GM21526 (cell line): ENCODE measurements around the gene GRID1.

Experiments
- ATAC-seq: cut with Tn5 transposase; IDR thresholded peaks from one replicate; pipeline ENCODE4 v1.9.1; 2021; ENCODE audit warnings: moderate library complexity; ENCODE audit not compliant: unreplicated experiment, low FRiP score

GRID1 gene

GRCh38 chr10:86199041-86199440 is 167.6 kb downstream of the GRID1 start:
- no peak for ATAC-seq

- ATAC-seq = no peak
Measured at GRCh38 chr10:86198271-86198670, 168.3 kb downstream of the GRID1 start.

- ATAC-seq = no peak
Measured at GRCh38 chr10:86197166-86197790, 169.3 kb downstream of the GRID1 start.

- no peak for ATAC-seq
Measured at GRCh38 chr10:86195521-86196157, 171.0 kb downstream of the GRID1 start.

GRCh38 chr10:86194684-86195083 is 171.9 kb downstream of the GRID1 start:
- ATAC-seq = no peak

- no peak for ATAC-seq
Measured at GRCh38 chr10:86193841-86194240, 172.8 kb downstream of the GRID1 start.

GRCh38 chr10:86192691-86193090 is 173.9 kb downstream of the GRID1 start:
- no peak for ATAC-seq

- no peak for ATAC-seq
Measured at GRCh38 chr10:86192147-86192546, 174.4 kb downstream of the GRID1 start.

GRCh38 chr10:86191686-86192085 is 174.9 kb downstream of the GRID1 start:
- no peak for ATAC-seq

GRCh38 chr10:86191166-86191565 is 175.4 kb downstream of the GRID1 start:
- ATAC-seq = no peak

GRCh38 chr10:86190291-86190690 is 176.3 kb downstream of the GRID1 start:
- ATAC-seq = no peak

GRCh38 chr10:86189891-86190290 is 176.7 kb downstream of the GRID1 start:
- no peak for ATAC-seq

- ATAC-seq = no peak
Measured at GRCh38 chr10:86188796-86189558, 177.6 kb downstream of the GRID1 start.

- ATAC-seq = no peak
Measured at GRCh38 chr10:86188326-86188725, 178.3 kb downstream of the GRID1 start.

GRCh38 chr10:86187499-86188239 is 178.9 kb downstream of the GRID1 start:
- no peak for ATAC-seq

GRCh38 chr10:86186633-86187032 is 180.0 kb downstream of the GRID1 start:
- ATAC-seq = no peak

GRCh38 chr10:86182595-86182994 is 184.0 kb downstream of the GRID1 start:
- ATAC-seq = no peak

- no peak for ATAC-seq
Measured at GRCh38 chr10:86182150-86182549, 184.4 kb downstream of the GRID1 start.

- no peak for ATAC-seq
Measured at GRCh38 chr10:86180861-86181260, 185.7 kb downstream of the GRID1 start.

- ATAC-seq = no peak
Measured at GRCh38 chr10:86179961-86180360, 186.6 kb downstream of the GRID1 start.

GRCh38 chr10:86179153-86179524 is 187.5 kb downstream of the GRID1 start:
- no peak for ATAC-seq
